A204.1 (cell line): Measurements from ENCODE around the gene SH3BP5L.

Experiments
- FAIRE-seq: peaks from 2 replicates; lab custom pipeline; 2012; peaks lifted over from hg19 to GRCh38; lab: Jason Lieb, UNC

SH3BP5L gene

GRCh38 chr1:248825909-248826760 lies at the start of gene SH3BP5L:
SH3BP5L (minus strand) TSS chr1:248825915; CDS start chr1:248824935, 980 bp downstream.
- FAIRE-seq: no peak

GRCh38 chr1:248873993-248874533 lies 48.3 kb upstream of the SH3BP5L start:
- no peak for FAIRE-seq

GRCh38 chr1:248873409-248873992 lies 47.8 kb upstream of the SH3BP5L start:
- FAIRE-seq: peak; percentile 3

- no peak for FAIRE-seq
Observed at GRCh38 chr1:248872752-248873408, 47.2 kb upstream of the SH3BP5L start.

- FAIRE-seq: no peak
Observed at GRCh38 chr1:248871837-248872401, 46.2 kb upstream of the SH3BP5L start.

- FAIRE-seq: no peak
Observed at GRCh38 chr1:248862998-248863881, 37.5 kb upstream of the SH3BP5L start.

- no peak for FAIRE-seq
Observed at GRCh38 chr1:248862695-248862997, 36.9 kb upstream of the SH3BP5L start.

GRCh38 chr1:248861616-248862015 lies 35.9 kb upstream of the SH3BP5L start:
- no peak for FAIRE-seq

GRCh38 chr1:248860007-248860406 lies 34.3 kb upstream of the SH3BP5L start:
- FAIRE-seq: no peak

- no peak for FAIRE-seq
Observed at GRCh38 chr1:248858891-248859889, 33.5 kb upstream of the SH3BP5L start, which contains the start of gene ZNF692. ZNF692 (minus strand) TSS chr1:248859085; CDS start chr1:248858309, 776 bp downstream.

GRCh38 chr1:248858096-248858890 lies 32.6 kb upstream of the SH3BP5L start:
- FAIRE-seq: no peak

GRCh38 chr1:248857749-248858095 lies 32.0 kb upstream of the SH3BP5L start:
- no peak for FAIRE-seq

- FAIRE-seq: no peak
Observed at GRCh38 chr1:248857201-248857600, 31.5 kb upstream of the SH3BP5L start.

- FAIRE-seq: no peak
Observed at GRCh38 chr1:248856176-248856575, 30.5 kb upstream of the SH3BP5L start.

GRCh38 chr1:248855580-248855979 lies 29.9 kb upstream of the SH3BP5L start:
- FAIRE-seq: no peak

GRCh38 chr1:248853663-248854375 lies 28.1 kb upstream of the SH3BP5L start:
- no peak for FAIRE-seq

GRCh38 chr1:248852481-248853405 lies 27.0 kb upstream of the SH3BP5L start:
- no peak for FAIRE-seq

GRCh38 chr1:248851390-248851789 lies 25.7 kb upstream of the SH3BP5L start:
- FAIRE-seq: no peak
